ENCODE measurements around the gene RNF5. TPM values are rescaled to one million over a fixed set of nuclear protein-coding genes. Genes with fewer than 3 reads are reported as not detected.

Gene RNF5
- total and polyA plus RNA-seq, 7 donors = 61.5 to 220 (median 107) TPM

- Histone ChIP-seq H3K4me1 (peaks cover 0 to 57% (median 44%) of the 10 kb centered on the region in 4 donors), H3K4me3 (peak overlapping the region; percentile 85 to 97 (median 92)), H3K27ac (peak overlapping the region; percentile 88 to 96 (median 94)), H3K27me3 (no peaks in the 10 kb centered on the region), H3K36me3 (peaks cover 0 to 20% (median 13%) of the 10 kb centered on the region in 4 donors), H3K9me3 (no peaks in the 10 kb centered on the region)
- intact Hi-C loops (cut with DNase I) = loop anchor here (5.0 to 10.0 kb wide), 2 partner anchors 351 to 508 kb away; partner anchors contain the start of genes CSNK2B, HSPA1B and LY6G5B
- TF ChIP-seq POLR2AphosphoS5 (IDR thresholded peaks at IDR 0.05) = no peak
- TF ChIP-seq CTCF (IDR thresholded peaks at IDR 0.05) = no peak
- no peak for TF ChIP-seq EP300 (IDR thresholded peaks at IDR 0.05)
- TF ChIP-seq POLR2A (IDR thresholded peaks at IDR 0.05) = no peak
- DNase-seq = no peak
- WGBS, 2 donors = 8 to 25% methylated on average over 2 of the region's 2 CpGs
Observed at GRCh38 chr6:32175322-32175710, 2.9 kb upstream of the RNF5 start.

- intact Hi-C loops (cut with DNase I) = loop anchor here (1.0 to 10.0 kb wide), 3 partner anchors 22 to 509 kb away; partner anchors contain the start of genes CSNK2B, HSPA1B, LY6G5B and PPT2
- Histone ChIP-seq H3K4me3 (peak within 1 kb of the TSS; percentile 85 to 97 (median 92)), H3K27me3 (no peaks in the 10 kb centered on the region), H3K9me3 (no peaks in the 10 kb centered on the region), H3K4me1 (peaks cover 0 to 61% (median 44%) of the 10 kb centered on the region in 4 donors), H3K36me3 (peaks cover 3 to 20% (median 11%) of the 10 kb centered on the region in 4 donors), H3K27ac (peak within 1 kb of the TSS; percentile 88 to 96 (median 94))
- TF ChIP-seq POLR2A (IDR thresholded peaks at IDR 0.05) (peak; percentile 78), POLR2AphosphoS5 (IDR thresholded peaks at IDR 0.05) (peak; percentile 89 to 93 (median 91)), EP300 (IDR thresholded peaks at IDR 0.05) (no peak), CTCF (IDR thresholded peaks at IDR 0.05) (no peak)
- DNase-seq = peak; percentile 99
- 1% methylated on average over 27 of the region's 27 CpGs for WGBS, 2 donors
Observed at GRCh38 chr6:32175711-32176475, 2.3 kb upstream of the RNF5 start, which contains the start of gene AGPAT1. AGPAT1 (minus strand) TSS chr6:32176084; CDS start chr6:32171496, 4,588 bp downstream.

GRCh38 chr6:32176476-32177182 lies 1.6 kb upstream of the RNF5 start:
- peak overlapping the region; percentile 88 to 96 (median 94) for H3K27ac ChIP-seq
- H3K36me3 ChIP-seq = peaks cover 8 to 22% (median 13%) of the 10 kb centered on the region in 4 donors
- 24 to 45% methylated on average over 5 of the region's 5 CpGs for WGBS, 2 donors
- peak overlapping the region; percentile 85 to 97 (median 92) for H3K4me3 ChIP-seq
- TF ChIP-seq POLR2AphosphoS5 (IDR thresholded peaks at IDR 0.05) (peak in 1 of 4 donors; percentile 21), CTCF (IDR thresholded peaks at IDR 0.05) (no peak)
- intact Hi-C loops (cut with DNase I) = loop anchor here (1.0 to 10.0 kb wide), 3 partner anchors 22 to 509 kb away; partner anchors contain the start of genes CSNK2B, HSPA1B, LY6G5B and PPT2
- H3K9me3 ChIP-seq = no peaks in the 10 kb centered on the region
- H3K4me1 ChIP-seq = peaks cover 0 to 68% (median 45%) of the 10 kb centered on the region in 4 donors
- DNase-seq = no peak
- H3K27me3 ChIP-seq = no peaks in the 10 kb centered on the region

- H3K27me3 ChIP-seq = no peaks in the 10 kb centered on the region
- peak; percentile 85 for DNase-seq
- H3K36me3 ChIP-seq = peaks cover 8 to 29% (median 13%) of the 10 kb centered on the region in 4 donors
- peak overlapping the region; percentile 85 to 97 (median 92) for H3K4me3 ChIP-seq
- H3K4me1 ChIP-seq = peaks cover 0 to 74% (median 50%) of the 10 kb centered on the region in 4 donors
- intact Hi-C loops (cut with DNase I) = loop anchor here (5.0 to 10.0 kb wide), 2 partner anchors 352 to 510 kb away; partner anchors contain the start of genes CSNK2B, HSPA1B and LY6G5B
- no peaks in the 10 kb centered on the region for H3K9me3 ChIP-seq
- TF ChIP-seq POLR2AphosphoS5 (IDR thresholded peaks at IDR 0.05) (peak; percentile 65 to 74 (median 70)), EP300 (IDR thresholded peaks at IDR 0.05) (no peak), CTCF (IDR thresholded peaks at IDR 0.05) (no peak), POLR2A (IDR thresholded peaks at IDR 0.05) (peak; percentile 47 to 55)
- 1 to 2% methylated on average over 20 of the region's 20 CpGs for WGBS, 2 donors
- H3K27ac ChIP-seq = peak overlapping the region; percentile 88 to 96 (median 94)
Observed at GRCh38 chr6:32177183-32177787, 920 bp upstream of the RNF5 start.

All from sigmoid colon (tissue), 7 donors.